K562 (cell line): ENCODE results near the gene MBOAT2. TPM values are rescaled to one million over a fixed set of nuclear protein-coding genes. Genes with fewer than 3 reads are reported as not detected.

Experiments used
- ATAC-seq: fragments of 200-7000 bp; cut with Tn5 transposase; 3 replicates; pipeline ENCODE4 v1.9.1; 2020; ENCODE audit warnings: moderate library complexity
- BruUV-seq: library from RNA; stranded (reverse); fragments of 400-500 nt; replicated peaks from 2 replicates; lab custom pipeline; 2021; lab: Mats Ljungman, UMichigan
- CTCF ChIA-PET: fragments of 300-600 bp; formaldehyde crosslinking; extraction: SDS; loops from one replicate; lab custom pipeline; 2021; ENCODE audit warnings: low intra/inter-chr PET ratio; lab: Yijun Ruan, JAX
- POLR2A ChIA-PET: fragments of 300-600, 350-650 bp; sonication (Branson Sonifier 250); formaldehyde crosslinking; extraction: SDS; loops from one replicate; lab custom pipeline; 2021; ENCODE audit warnings: antibody characterized with exemption, inconsistent platforms; lab: Yijun Ruan, JAX
- DNase-seq, 4 experiments: peaks; one replicate each; pipeline versions ENCODE4 v3.0.0 to v3.0.0-alpha.2; 2011 to 2018; ENCODE audit warnings: low spot score in 3 of 4, mixed read lengths in 3 of 4; ENCODE audit errors: extremely low read depth in 1 of 4
- FAIRE-seq: peaks from 2 replicates; lab custom pipeline; 2011; peaks lifted over from hg19 to GRCh38; lab: Jason Lieb, UNC
- H2AFZ ChIP-seq: 2 replicates; pipeline ENCODE4 v1.6.0; 2011; ENCODE audit warnings: low read depth, low read length, control low read depth, inconsistent platforms
- H3K27ac ChIP-seq: fragments of 200-600 bp; 3 replicates; pipeline ENCODE4 v1.8.0; 2011; ENCODE audit warnings: low read depth, mild to moderate bottlenecking, control low read depth, inconsistent platforms, low read length, moderate library complexity, mixed read lengths; ENCODE audit errors: extremely low read depth
- H3K27me3 ChIP-seq, 2 experiments: fragments of 300-600 bp in 1 of 2; 2 replicates in 1 of 2; 3 replicates in 1 of 2; pipeline versions ENCODE4 v1.6.0 to v1.8.0; 2011; ENCODE audit warnings: inconsistent platforms in 2 of 2, low read length in 2 of 2, mild to moderate bottlenecking in 1 of 2, mixed read lengths in 1 of 2, moderate library complexity in 1 of 2; ENCODE audit not compliant: control insufficient read depth in 2 of 2, insufficient read depth in 2 of 2
- H3K36me3 ChIP-seq: fragments of 300-600 bp; 3 replicates; pipeline ENCODE4 v1.8.0; 2011; ENCODE audit warnings: mild to moderate bottlenecking, low read length, inconsistent platforms; ENCODE audit not compliant: control insufficient read depth, insufficient read depth
- H3K4me1 ChIP-seq, 2 experiments: fragments of 200-600 bp in 1 of 2; replicated peaks in 1 of 2; 2 replicates in 1 of 2; 3 replicates in 1 of 2; pipeline versions ENCODE4 v1.5.1 to v1.8.0; 2011; ENCODE audit warnings: inconsistent platforms in 2 of 2, low read length in 2 of 2, mild to moderate bottlenecking in 1 of 2, mixed read lengths in 1 of 2, moderate library complexity in 1 of 2; ENCODE audit not compliant: control insufficient read depth in 2 of 2, insufficient read depth in 2 of 2
- H3K4me2 ChIP-seq: 2 replicates; pipeline ENCODE4 v1.6.1; 2011; ENCODE audit warnings: low read length, control low read depth, inconsistent platforms, mixed read lengths; ENCODE audit not compliant: insufficient read depth
- H3K4me3 ChIP-seq: fragments of 200-600 bp; sonication (generic), shearing (Covaris generic); 2 replicates; pipeline ENCODE4 v1.5.1; 2016; ENCODE audit warnings: control low read depth, inconsistent platforms
- H3K79me2 ChIP-seq: fragments of 200-600 bp; 3 replicates; pipeline ENCODE4 v1.8.0; 2011; ENCODE audit warnings: low read length, inconsistent platforms; ENCODE audit not compliant: control insufficient read depth, insufficient read depth
- H3K9ac ChIP-seq, 2 experiments: 2 replicates each; pipeline versions ENCODE4 v1.6.0 to v1.6.1; 2011; ENCODE audit warnings: low read depth in 2 of 2, low read length in 2 of 2, control low read depth in 1 of 2, inconsistent platforms in 1 of 2, mild to moderate bottlenecking in 1 of 2, mixed read lengths in 1 of 2; ENCODE audit not compliant: insufficient read depth in 1 of 2
- H3K9me1 ChIP-seq: one replicate; pipeline ENCODE4 v1.6.0; 2011; ENCODE audit warnings: inconsistent platforms, mild to moderate bottlenecking, low read length, moderate library complexity; ENCODE audit not compliant: control insufficient read depth, insufficient read depth
- H3K9me3 ChIP-seq: replicated peaks from 2 replicates; pipeline ENCODE4 v1.5.1; 2011; ENCODE audit warnings: low read depth, low read length, inconsistent platforms; ENCODE audit not compliant: control insufficient read depth, insufficient read depth
- H4K20me1 ChIP-seq: replicated peaks from 2 replicates; pipeline ENCODE4 v1.6.1; 2011; ENCODE audit warnings: low read length, inconsistent platforms, mixed read lengths; ENCODE audit not compliant: control insufficient read depth, insufficient read depth
- DEAF1 ChIP-seq: fragments of 450-650 bp; formaldehyde crosslinking; IDR thresholded peaks from 2 replicates; pipeline ENCODE4 v1.4.0; 2020; ENCODE audit warnings: mild to moderate bottlenecking, moderate library complexity
- E2F1 ChIP-seq: sonication (generic); formaldehyde crosslinking; IDR thresholded peaks from 2 replicates; pipeline ENCODE4 v1.8.1; 2023; ENCODE audit warnings: mild to moderate bottlenecking, missing genetic modification reagents, moderate library complexity
- E2F4 ChIP-seq: sonication (generic); formaldehyde crosslinking; IDR thresholded peaks from 2 replicates; pipeline ENCODE4 v1.8.0; 2022; ENCODE audit warnings: mild to moderate bottlenecking, low read depth, missing genetic modification reagents
- FOS ChIP-seq: IDR thresholded peaks from 3 replicates; pipeline ENCODE4 v1.6.1; 2011; ENCODE audit not compliant: insufficient read length; ENCODE audit errors: extremely low read depth
- GATAD2A ChIP-seq: fragments of 450-650 bp; IDR thresholded peaks from 2 replicates; pipeline ENCODE4 v1.6.1; 2017
- HNRNPLL ChIP-seq: fragments of 200-400 bp; formaldehyde crosslinking; IDR thresholded peaks from 2 replicates; pipeline ENCODE4 v1.6.1; 2017; ENCODE audit warnings: low read length, low read depth, mild to moderate bottlenecking; ENCODE audit not compliant: poor library complexity, severe bottlenecking
- ILK ChIP-seq: fragments of 450-650 bp; IDR thresholded peaks from 2 replicates; pipeline ENCODE4 v1.6.1; 2016; ENCODE audit warnings: missing genetic modification characterization, low read depth, mild to moderate bottlenecking, missing compliant biosample characterization, moderate library complexity, borderline replicate concordance
- MTA3 ChIP-seq: fragments of 450-650 bp; formaldehyde crosslinking; IDR thresholded peaks from 2 replicates; pipeline ENCODE4 v1.6.1; 2017; ENCODE audit warnings: mild to moderate bottlenecking, borderline replicate concordance
- NR2C1 ChIP-seq, 2 experiments: fragments of 450-650 bp; IDR thresholded peaks; 2 replicates each; pipeline ENCODE4 v1.6.1; 2017; ENCODE audit warnings: mild to moderate bottlenecking in 2 of 2, antibody characterized with exemption in 1 of 2, inconsistent platforms in 1 of 2, missing compliant biosample characterization in 1 of 2, missing genetic modification characterization in 1 of 2
- PHB ChIP-seq: fragments of 250-450 bp; sonication (Bioruptor Pico); IDR thresholded peaks from 2 replicates; pipeline ENCODE4 v1.5.0; 2021
- PML ChIP-seq: IDR thresholded peaks from 2 replicates; pipeline ENCODE4 v1.6.1; 2012; ENCODE audit warnings: low read length, inconsistent platforms
- POLR3A ChIP-seq: IDR thresholded peaks from 2 replicates; pipeline ENCODE4 v1.6.1; 2011; ENCODE audit warnings: borderline replicate concordance, mild to moderate bottlenecking, moderate library complexity; ENCODE audit not compliant: insufficient read length, insufficient read depth; ENCODE audit errors: extremely low read depth
- SRSF3 ChIP-seq: fragments of 200-400 bp; formaldehyde crosslinking; IDR thresholded peaks from 2 replicates; pipeline ENCODE4 v1.6.1; 2016; ENCODE audit warnings: mild to moderate bottlenecking, low read length, moderate library complexity; ENCODE audit not compliant: insufficient read depth
- ZBTB5 ChIP-seq: fragments of 450-650 bp; IDR thresholded peaks from 2 replicates; pipeline ENCODE4 v1.6.1; 2017; ENCODE audit warnings: antibody characterized with exemption
- ZNF280A ChIP-seq: fragments of 450-650 bp; IDR thresholded peaks from 2 replicates; pipeline ENCODE4 v1.6.1; 2018; ENCODE audit warnings: mild to moderate bottlenecking, low read depth; ENCODE audit not compliant: partially characterized antibody
- WGBS: fragments of 100-300 bp; shearing (Covaris generic); methylation state at CpG from one replicate; pipeline ENCODE4 v1.1.6; 2016; ENCODE audit warnings: low coverage, mixed read lengths; ENCODE audit not compliant: insufficient coverage; ENCODE audit errors: missing lambda C conversion rate; 5-methylcytosine and 5-hydroxymethylcytosine counted together
- in situ Hi-C: fragments of 300-500 bp; cut with MboI; formaldehyde crosslinking; loops from 4 replicates; pipeline ENCODE4 v1.15.0; 2018; ENCODE audit warnings: inconsistent platforms, mixed read lengths
- intact Hi-C: fragments of 100-400 bp; cut with micrococcal nuclease; formaldehyde crosslinking; loops from 2 replicates; pipeline ENCODE4 v1.14.2; 2022
- polyA plus RNA-seq, 8 experiments: library from polyadenylated mRNA; depleted of rRNA in 4 of 8; stranded (reverse) in 5 of 8; unstranded in 3 of 8; fragments of >200 nt; fragmentation: Nextera tagmentation in 2 of 8; fragmentation: Illumina TruSeq in 1 of 8; extraction: Ambion mirVana in 2 of 8; extraction: Trizol in 1 of 8; gene quantifications; 2 replicates each; pipeline versions ENCODE4 v1.2.1 to v1.2.3, GENCODE V29; 2011 to 2014; ENCODE audit warnings: inconsistent platforms in 1 of 8, missing spikeins in 1 of 8
- total RNA-seq, 7 experiments: library from RNA; depleted of rRNA in 6 of 7; stranded (reverse); fragments of >200 nt in 6 of 7; fragmentation: Illumina TruSeq in 2 of 7; extraction: Trizol in 2 of 7; gene quantifications; 2 replicates each; pipeline versions ENCODE4 v1.2.1 to v1.2.3, GENCODE V29; 2011 to 2021; ENCODE audit warnings: low replicate concordance in 1 of 7

The MBOAT2 gene
- total and polyA plus RNA-seq, 9 of the 15 experiments (the other 6 are each of a cell fraction or from before 2014, with no cell fraction given), result 8.4 to 122 (median 27.6) TPM

- in situ Hi-C loops (no loop called here), intact Hi-C loops (no loop called here)
- Histone ChIP-seq H2AFZ (peak overlapping the region; percentile 12; the same call in 1 of the 2 replicates), H4K20me1 (no peaks in the 10 kb centered on the region), H3K79me2 (no peaks in the 10 kb centered on the region), H3K4me1 (peaks cover 7 to 19% of the 10 kb centered on the region in 2 experiments; a peak in 4 of 5 replicates), H3K27me3 (no peaks in the 10 kb centered on the region), H3K4me2 (no peak overlapping the region), H3K9me1 (no peaks in the 10 kb centered on the region), H3K9ac (no peak overlapping the region), H3K4me3 (no peak overlapping the region), H3K36me3 (no peaks in the 10 kb centered on the region), H3K9me3 (no peaks in the 10 kb centered on the region), H3K27ac (no peak overlapping the region)
- ATAC-seq (no peak), DNase-seq (no peak), FAIRE-seq (no peak)
- 57% methylated on average over 4 of the region's 4 CpGs for WGBS
- ChIA-PET CTCF (no interaction called here), POLR2A (interaction anchor here (0.6 to 1.4 kb wide), 3 partner anchors 13 to 48 kb away, joined by 3 read pairs; partner anchors contain the start of gene MBOAT2)
- no TSS peak for BruUV-seq
- no peak for TF ChIP-seq PML
- TF ChIP-seq GATAD2A, result no peak
- TF ChIP-seq ILK, result no peak
- no peak for TF ChIP-seq FOS
- no peak for TF ChIP-seq HNRNPLL
- no peak for TF ChIP-seq E2F1 (CRISPR knock-in tag)
- no peak for TF ChIP-seq ZBTB5
- no peak for TF ChIP-seq MTA3
- no peak for TF ChIP-seq POLR3A
- TF ChIP-seq SRSF3, result no peak
- TF ChIP-seq PHB (CRISPR knock-in tag), result no peak
- TF ChIP-seq NR2C1 (IDR thresholded peaks at IDR 0.05), result no peak
- TF ChIP-seq NR2C1 (tag; IDR thresholded peaks at IDR 0.05), result no peak
- TF ChIP-seq ZNF280A, result no peak
- TF ChIP-seq DEAF1 (CRISPR knock-in tag), result no peak
- no peak for TF ChIP-seq E2F4 (CRISPR knock-in tag)
These were observed 26.2 kb upstream of the MBOAT2 start for GRCh38 chr2:9029721-9030120.
